GM13977 (cell line): Measurements from ENCODE around the gene ACD.

ENCODE experiments used
- DNase-seq: peaks from one replicate; pipeline ENCODE4 v3.0.0; 2012; ENCODE audit warnings: low spot score
- CTCF ChIP-seq: IDR thresholded peaks from 2 replicates; pipeline ENCODE4 v1.5.1; 2012; ENCODE audit warnings: mild to moderate bottlenecking, control low read depth; ENCODE audit not compliant: insufficient read depth; ENCODE audit errors: extremely low read depth, missing control alignments
- in situ Hi-C: fragments of 300-500 bp; cut with MboI; formaldehyde crosslinking; loops from one replicate; pipeline ENCODE4 v1.12.0; 2022; ENCODE audit warnings: low sequenced_read_pairs, low pct_unique_long_range_greater_than_20kb, mixed read lengths, inconsistent platforms; ENCODE audit not compliant: unreplicated experiment

Gene ACD

DNA sequence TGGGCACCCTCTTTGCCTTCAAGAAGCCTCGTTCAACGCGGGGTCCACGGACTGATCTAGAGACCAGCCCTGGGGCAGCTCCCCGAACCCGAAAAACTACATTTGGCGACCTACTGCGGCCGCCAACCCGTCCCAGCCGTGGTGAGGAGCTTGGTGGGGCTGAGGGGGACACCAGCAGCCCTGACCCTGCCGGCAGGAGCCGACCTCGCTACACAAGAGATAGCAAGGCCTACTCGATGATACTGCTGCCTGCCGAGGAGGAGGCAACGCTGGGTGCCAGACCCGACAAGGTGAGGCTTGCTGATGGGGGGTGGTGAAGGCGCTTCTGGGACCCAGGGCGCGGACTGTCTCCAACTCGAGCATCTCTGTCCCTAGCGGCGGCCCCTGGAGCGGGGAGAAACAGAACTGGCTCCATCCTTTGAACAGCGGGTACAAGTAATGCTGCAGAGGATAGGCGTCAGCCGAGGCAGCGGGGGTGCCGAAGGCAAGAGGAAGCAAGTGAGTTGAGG is 5.6 kb downstream of the ACD start:
- in situ Hi-C loops = loop anchor here (10.0 kb wide), 1 partner anchor 120 kb away; no protein-coding TSS in a partner anchor
- DNase-seq = no peak
- no peak for TF ChIP-seq CTCF

GRCh38 chr16:67653789-67654402 is 6.2 kb downstream of the ACD start:
- TF ChIP-seq CTCF = no peak
- DNase-seq = no peak
- in situ Hi-C loops = loop anchor here (10.0 kb wide), 1 partner anchor 119 kb away; no protein-coding TSS in a partner anchor

DNA sequence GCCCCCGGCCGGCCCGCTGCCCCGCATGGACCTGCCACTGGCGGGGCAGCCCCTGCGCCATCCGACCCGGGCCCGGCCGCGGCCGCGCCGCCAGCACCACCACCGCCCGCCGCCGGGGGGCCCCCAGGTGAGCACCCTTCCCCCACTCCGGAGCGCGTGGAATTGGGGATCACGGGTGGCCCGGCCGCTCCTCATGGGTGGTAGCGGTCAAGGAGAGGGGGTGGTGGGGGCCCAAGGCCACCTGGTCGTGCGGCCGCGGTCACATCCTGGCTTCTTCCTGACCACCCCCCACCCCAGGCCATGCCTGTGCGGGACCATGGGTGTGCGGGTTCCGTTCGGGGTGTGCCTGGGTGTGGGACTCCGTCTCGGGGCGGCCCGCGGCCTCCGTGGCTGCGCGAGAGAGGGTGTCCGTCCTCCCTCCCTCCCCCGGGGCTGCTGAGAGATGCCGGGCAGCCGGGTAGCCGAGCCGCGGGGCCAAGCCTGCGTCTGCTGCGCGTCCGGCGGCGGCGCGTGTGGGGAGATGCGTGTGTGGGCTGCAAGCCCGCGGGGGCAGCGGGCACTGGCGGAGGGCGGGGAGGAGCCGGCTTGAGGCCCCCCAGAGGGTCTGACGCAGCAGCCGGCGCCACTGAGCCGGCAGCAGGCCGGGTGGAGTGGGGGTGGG is 6.8 kb downstream of the ACD start:
- in situ Hi-C loops = loop anchor here (10.0 kb wide), 1 partner anchor 118 kb away; no protein-coding TSS in a partner anchor
- no peak for DNase-seq
- no peak for TF ChIP-seq CTCF

GRCh38 chr16:67652578-67653127 is 7.4 kb downstream of the ACD start:
- DNase-seq = no peak
- in situ Hi-C loops = loop anchor here (10.0 kb wide), 1 partner anchor 118 kb away; no protein-coding TSS in a partner anchor

DNA sequence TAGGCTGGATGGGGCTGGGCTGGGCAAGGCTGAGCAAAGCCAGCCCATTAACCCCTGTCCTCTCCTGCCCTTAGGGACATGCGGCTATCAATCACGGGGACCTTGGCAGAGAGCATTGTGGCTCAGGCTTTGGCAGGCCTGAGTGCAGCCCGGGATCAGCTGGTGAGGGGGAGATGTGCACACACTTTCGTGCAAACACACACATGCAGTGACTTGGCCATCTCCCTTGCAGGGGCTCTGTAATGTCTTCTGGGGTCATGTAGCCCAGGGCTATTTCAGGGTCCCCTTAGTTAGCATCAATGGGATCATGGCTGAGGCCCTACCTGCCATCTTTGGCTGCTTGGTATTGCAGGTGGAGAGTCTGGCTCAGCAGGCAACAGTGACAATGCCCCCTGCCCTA is 8.2 kb downstream of the ACD start:
- no peak for TF ChIP-seq CTCF
- in situ Hi-C loops = loop anchor here (10.0 kb wide), 1 partner anchor 117 kb away; no protein-coding TSS in a partner anchor

More at GRCh38 chr16:67652578-67653127, 7.4 kb downstream of the ACD start:
- no peak for TF ChIP-seq CTCF

DNA sequence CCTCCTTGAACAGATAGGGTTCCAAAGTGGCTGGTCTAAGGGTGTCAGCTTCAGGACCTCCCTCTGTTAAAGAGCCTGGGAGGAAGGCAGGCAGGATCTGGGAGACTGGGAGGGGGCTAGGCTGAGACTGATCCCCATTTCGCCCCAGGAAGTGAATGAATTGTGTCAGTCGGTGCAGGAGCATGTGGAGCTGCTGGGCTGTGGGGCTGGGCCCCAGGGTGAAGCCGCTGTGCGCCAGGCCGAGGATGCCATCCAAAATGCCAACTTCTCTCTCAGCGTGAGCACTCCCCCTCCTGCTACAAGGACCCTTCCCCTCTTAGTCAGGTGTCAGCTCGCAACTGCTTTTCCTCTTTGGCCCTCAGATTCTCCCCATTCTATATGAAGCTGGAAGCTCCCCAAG is 9.0 kb downstream of the ACD start:
- TF ChIP-seq CTCF = no peak
- in situ Hi-C loops = loop anchor here (10.0 kb wide), 1 partner anchor 116 kb away; no protein-coding TSS in a partner anchor
- no peak for DNase-seq

More for the DNA sequence above, 8.2 kb downstream of the ACD start:
- no peak for DNase-seq
